Parathyroid adenoma (tissue), 2 donors: ENCODE data around the gene ADGRF5.

Source experiments
- H2AFZ ChIP-seq: fragments of 300-600 bp; sonication (generic); one replicate; pipeline ENCODE4 v1.7.0; 2017; ENCODE audit warnings: antibody characterized with exemption, mild to moderate bottlenecking
- H3K27ac ChIP-seq: fragments of 300-600 bp; sonication (generic); one replicate; pipeline ENCODE4 v1.7.0; 2017
- H3K27me3 ChIP-seq: fragments of 300-600 bp; sonication (generic); one replicate; pipeline ENCODE4 v1.7.0; 2017; ENCODE audit warnings: low read length; ENCODE audit not compliant: control insufficient read depth, insufficient read depth
- H3K36me3 ChIP-seq: fragments of 300-600 bp; sonication (generic); one replicate; pipeline ENCODE4 v1.7.0; 2017; ENCODE audit warnings: low read length; ENCODE audit not compliant: control insufficient read depth, insufficient read depth
- H3K4me1 ChIP-seq: fragments of 300-600 bp; sonication (generic); one replicate; pipeline ENCODE4 v1.7.0; 2017; ENCODE audit warnings: control low read depth
- H3K4me2 ChIP-seq: fragments of 300-600 bp; sonication (generic); one replicate; pipeline ENCODE4 v1.7.0; 2017; ENCODE audit warnings: low read length
- H3K4me3 ChIP-seq: fragments of 300-600 bp; sonication (generic); one replicate; pipeline ENCODE4 v1.7.0; 2017; ENCODE audit warnings: low read depth, low read length
- H3K79me2 ChIP-seq: fragments of 300-600 bp; sonication (generic); one replicate; pipeline ENCODE4 v1.7.0; 2017; ENCODE audit warnings: control low read depth
- H3K9ac ChIP-seq: fragments of 300-600 bp; sonication (generic); one replicate; pipeline ENCODE4 v1.7.0; 2017; ENCODE audit warnings: mild to moderate bottlenecking
- H3K9me3 ChIP-seq: fragments of 300-600 bp; sonication (generic); one replicate; pipeline ENCODE4 v1.7.0; 2017; ENCODE audit warnings: low read length; ENCODE audit not compliant: control insufficient read depth
- CTCF ChIP-seq: fragments of 300-600 bp; sonication (generic); IDR thresholded peaks from one replicate; pipeline ENCODE4 v1.7.0; 2017; ENCODE audit warnings: antibody characterized with exemption, mild to moderate bottlenecking
- donor health status: primary hyperparathyroidism.

ADGRF5 gene

DNA sequence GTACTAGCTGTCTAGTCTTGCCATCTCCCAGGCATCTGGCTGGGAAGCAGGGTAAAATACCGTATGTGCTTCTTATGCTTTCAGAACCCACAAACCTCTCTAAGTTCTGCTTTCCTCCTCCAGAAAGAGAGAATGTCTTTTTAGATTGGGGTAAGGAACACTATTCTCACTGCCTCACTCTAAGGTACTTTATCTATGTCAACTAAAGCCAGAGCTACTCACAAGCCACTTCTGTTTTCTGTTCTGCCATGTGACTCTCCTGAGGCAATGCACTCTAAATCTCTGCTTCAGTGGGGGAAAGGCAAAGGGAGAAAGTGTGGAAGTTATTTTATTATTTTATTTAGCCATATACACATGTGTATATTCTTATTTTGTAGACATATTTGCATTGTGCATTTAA is 112.9 kb downstream of the ADGRF5 start:
- Histone ChIP-seq H3K27ac (no peak overlapping the region), H3K27me3 (no peaks in the 10 kb centered on the region), H2AFZ (no peak overlapping the region), H3K9me3 (no peaks in the 10 kb centered on the region), H3K4me1 (no peaks in the 10 kb centered on the region), H3K4me3 (no peak overlapping the region), H3K36me3 (no peaks in the 10 kb centered on the region), H3K4me2 (no peak overlapping the region), H3K79me2 (no peaks in the 10 kb centered on the region), H3K9ac (no peak overlapping the region)
- TF ChIP-seq CTCF = no peak
